H9 (cell line): ENCODE results near the gene MYEF2. TPM values are rescaled to one million over a fixed set of nuclear protein-coding genes. Genes with fewer than 3 reads are reported as not detected.

ENCODE experiments used
- DNase-seq: peaks from one replicate; pipeline ENCODE4 v3.0.0-alpha.2; 2017
- H2AFZ ChIP-seq: one replicate; pipeline ENCODE4 v1.6.1; 2013; ENCODE audit warnings: mild to moderate bottlenecking, low read length, control low read depth, moderate library complexity
- H2AK5ac ChIP-seq: 2 replicates; pipeline ENCODE4 v1.6.1; 2013; ENCODE audit warnings: low read length, control low read depth, mixed read lengths; ENCODE audit not compliant: insufficient read length
- H2BK120ac ChIP-seq: one replicate; pipeline ENCODE4 v1.6.1; 2013; ENCODE audit warnings: low read depth, mild to moderate bottlenecking, low read length, control low read depth, inconsistent platforms; ENCODE audit not compliant: poor library complexity, severe bottlenecking
- H2BK12ac ChIP-seq: 2 replicates; pipeline ENCODE4 v1.6.1; 2013; ENCODE audit warnings: low read length, control low read depth, mixed read lengths, low read depth; ENCODE audit not compliant: insufficient read length
- H2BK15ac ChIP-seq: 2 replicates; pipeline ENCODE4 v1.6.1; 2013; ENCODE audit warnings: low read depth, low read length, control low read depth
- H2BK20ac ChIP-seq: one replicate; pipeline ENCODE4 v1.6.1; 2013; ENCODE audit warnings: low read depth, mild to moderate bottlenecking, low read length, control low read depth, inconsistent platforms; ENCODE audit not compliant: poor library complexity, severe bottlenecking
- H2BK5ac ChIP-seq: 2 replicates; pipeline ENCODE4 v1.6.1; 2013; ENCODE audit warnings: low read length, control low read depth, mixed read lengths; ENCODE audit not compliant: insufficient read length
- H3K14ac ChIP-seq: 2 replicates; pipeline ENCODE4 v1.6.1; 2013; ENCODE audit warnings: low read length, control low read depth; ENCODE audit not compliant: insufficient read depth
- H3K18ac ChIP-seq: 2 replicates; pipeline ENCODE4 v1.6.1; 2013; ENCODE audit warnings: low read depth, mild to moderate bottlenecking, mixed read lengths, low read length, control low read depth; ENCODE audit not compliant: insufficient read length
- H3K23ac ChIP-seq: 2 replicates; pipeline ENCODE4 v1.6.1; 2013; ENCODE audit warnings: low read length, control low read depth, mixed read lengths, low read depth; ENCODE audit not compliant: insufficient read length
- H3K23me2 ChIP-seq: 2 replicates; pipeline ENCODE4 v1.6.1; 2013; ENCODE audit warnings: low read depth, mild to moderate bottlenecking, mixed read lengths, low read length, control low read depth; ENCODE audit not compliant: insufficient read length, poor library complexity, severe bottlenecking
- H3K27ac ChIP-seq: 2 replicates; pipeline ENCODE4 v1.5.1; 2013; ENCODE audit warnings: low read length, control low read depth, mixed read lengths, low read depth; ENCODE audit not compliant: insufficient read length
- H3K27me3 ChIP-seq: 2 replicates; pipeline ENCODE4 v1.6.1; 2013; ENCODE audit warnings: low read length, control low read depth, inconsistent platforms; ENCODE audit not compliant: insufficient read depth
- H3K4ac ChIP-seq: 2 replicates; pipeline ENCODE4 v1.6.1; 2013; ENCODE audit warnings: low read depth, mild to moderate bottlenecking, control low read depth, inconsistent platforms, low read length, moderate library complexity
- H3K4me1 ChIP-seq: 2 replicates; pipeline ENCODE4 v1.6.1; 2013; ENCODE audit warnings: low read length, control low read depth, inconsistent platforms; ENCODE audit not compliant: insufficient read depth
- H3K4me2 ChIP-seq: 2 replicates; pipeline ENCODE4 v1.6.1; 2013; ENCODE audit warnings: low read length, control low read depth, mixed read lengths; ENCODE audit not compliant: insufficient read length, insufficient read depth
- H3K56ac ChIP-seq: 2 replicates; pipeline ENCODE4 v1.6.1; 2013; ENCODE audit warnings: low read depth, mild to moderate bottlenecking, mixed read lengths, low read length, control low read depth; ENCODE audit not compliant: insufficient read length
- H3K79me1 ChIP-seq: 2 replicates; pipeline ENCODE4 v1.6.1; 2013; ENCODE audit warnings: low read depth, mild to moderate bottlenecking, moderate library complexity, low read length, control low read depth, inconsistent platforms; ENCODE audit not compliant: insufficient read depth, poor library complexity, severe bottlenecking
- H3K79me2 ChIP-seq: 2 replicates; pipeline ENCODE4 v1.6.1; 2013; ENCODE audit warnings: low read length, control low read depth, inconsistent platforms; ENCODE audit not compliant: insufficient read depth
- H3K9ac ChIP-seq: 2 replicates; pipeline ENCODE4 v1.6.1; 2013; ENCODE audit warnings: low read length, control low read depth, mixed read lengths; ENCODE audit not compliant: insufficient read length; ENCODE audit errors: extremely low read depth
- H3K9me3 ChIP-seq: one replicate; pipeline ENCODE4 v1.6.1; 2013; ENCODE audit warnings: low read depth, low read length, inconsistent platforms; ENCODE audit not compliant: control insufficient read depth
- H3T11ph ChIP-seq: one replicate; pipeline ENCODE4 v1.6.1; 2013; ENCODE audit warnings: mild to moderate bottlenecking, low read length, control low read depth, inconsistent platforms
- H4K20me1 ChIP-seq: one replicate; pipeline ENCODE4 v1.6.1; 2013; ENCODE audit not compliant: control insufficient read depth, insufficient read length, insufficient read depth
- H4K5ac ChIP-seq: 2 replicates; pipeline ENCODE4 v1.6.1; 2013; ENCODE audit warnings: low read depth, mild to moderate bottlenecking, mixed read lengths, low read length, control low read depth; ENCODE audit not compliant: insufficient read length
- H4K8ac ChIP-seq: replicated peaks from 2 replicates; pipeline ENCODE4 v1.6.1; 2013; ENCODE audit warnings: low read length, control low read depth, mixed read lengths, low read depth; ENCODE audit not compliant: insufficient read length
- H4K91ac ChIP-seq: 2 replicates; pipeline ENCODE4 v1.6.1; 2013; ENCODE audit warnings: low read depth, mild to moderate bottlenecking, moderate library complexity, mixed read lengths, low read length, control low read depth; ENCODE audit not compliant: insufficient read length
- H3K27ac Mint-ChIP-seq, 3 experiments: 2 replicates in 2 of 3; 3 replicates in 1 of 3; pipeline ENCODE4 v1.8.0; 2020 to 2021; ENCODE audit warnings: mixed read lengths in 3 of 3, mild to moderate bottlenecking in 1 of 3, moderate library complexity in 1 of 3
- H3K27me3 Mint-ChIP-seq: 2 replicates; pipeline ENCODE4 v1.8.0; 2021; ENCODE audit warnings: low read depth, mild to moderate bottlenecking, moderate library complexity, mixed read lengths
- H3K36me3 Mint-ChIP-seq, 3 experiments: 2 replicates in 2 of 3; 3 replicates in 1 of 3; pipeline ENCODE4 v1.8.0; 2020 to 2021; ENCODE audit warnings: low read depth in 3 of 3, mixed read lengths in 3 of 3; ENCODE audit not compliant: insufficient read depth in 1 of 3
- H3K4me1 Mint-ChIP-seq, 2 experiments: 2 replicates each; pipeline ENCODE4 v1.8.0; 2020; ENCODE audit warnings: mixed read lengths in 2 of 2
- H3K4me3 Mint-ChIP-seq, 2 experiments: 2 replicates in 1 of 2; 3 replicates in 1 of 2; pipeline ENCODE4 v1.8.0; 2020 to 2021; ENCODE audit warnings: mild to moderate bottlenecking in 2 of 2, mixed read lengths in 2 of 2, moderate library complexity in 1 of 2
- H3K9me3 Mint-ChIP-seq, 2 experiments: 2 replicates in 1 of 2; 3 replicates in 1 of 2; pipeline ENCODE4 v1.8.0; 2020; ENCODE audit warnings: mild to moderate bottlenecking in 2 of 2, mixed read lengths in 2 of 2, moderate library complexity in 1 of 2
- WGBS: extraction: QIAGEN DNeasy Blood & Tissue Kit; methylation state at CpG from one replicate; pipeline ENCODE4 v1.1.7; 2013; ENCODE audit warnings: missing lambda C conversion rate, low lambda C conversion rate, mixed read lengths; ENCODE audit not compliant: insufficient read length; ENCODE audit errors: extremely low coverage; 5-methylcytosine and 5-hydroxymethylcytosine counted together
- total RNA-seq: library from RNA; stranded (reverse); gene quantifications from 2 replicates; pipeline ENCODE4 v1.2.1, GENCODE V29; 2021
- TF ChIP-seq, protein P1 (sequence below): fragments of 200-600 bp; sonication (generic); conservative IDR thresholded peaks from 3 replicates; pipeline ENCODE4 v1.8.0; 2021; ENCODE audit warnings: antibody characterized with exemption, mild to moderate bottlenecking

Gene MYEF2
- total RNA-seq, 1 experiment from 2014 or later: 85.2 TPM

GRCh38 chr15:48221261-48221660, 43.2 kb upstream of the MYEF2 start:
- no peak overlapping the region for H3K9ac ChIP-seq
- no peaks in the 10 kb centered on the region for H3K9me3 Mint-ChIP-seq
- no peak overlapping the region for H3K23ac ChIP-seq
- no peak overlapping the region for H3K56ac ChIP-seq
- no CpG with 5 or more reads among the region's 1 CpG for WGBS
- H3K14ac ChIP-seq: no peak overlapping the region
- H3K9me3 ChIP-seq: no peaks in the 10 kb centered on the region
- H3T11ph ChIP-seq: no peak overlapping the region
- H3K18ac ChIP-seq: no peak overlapping the region
- H2BK5ac ChIP-seq: no peak overlapping the region
- peaks cover 0 to 4% of the 10 kb centered on the region in 2 experiments; a peak in 1 of 4 replicates for H3K4me1 Mint-ChIP-seq
- TF ChIP-seq, protein P1, sequence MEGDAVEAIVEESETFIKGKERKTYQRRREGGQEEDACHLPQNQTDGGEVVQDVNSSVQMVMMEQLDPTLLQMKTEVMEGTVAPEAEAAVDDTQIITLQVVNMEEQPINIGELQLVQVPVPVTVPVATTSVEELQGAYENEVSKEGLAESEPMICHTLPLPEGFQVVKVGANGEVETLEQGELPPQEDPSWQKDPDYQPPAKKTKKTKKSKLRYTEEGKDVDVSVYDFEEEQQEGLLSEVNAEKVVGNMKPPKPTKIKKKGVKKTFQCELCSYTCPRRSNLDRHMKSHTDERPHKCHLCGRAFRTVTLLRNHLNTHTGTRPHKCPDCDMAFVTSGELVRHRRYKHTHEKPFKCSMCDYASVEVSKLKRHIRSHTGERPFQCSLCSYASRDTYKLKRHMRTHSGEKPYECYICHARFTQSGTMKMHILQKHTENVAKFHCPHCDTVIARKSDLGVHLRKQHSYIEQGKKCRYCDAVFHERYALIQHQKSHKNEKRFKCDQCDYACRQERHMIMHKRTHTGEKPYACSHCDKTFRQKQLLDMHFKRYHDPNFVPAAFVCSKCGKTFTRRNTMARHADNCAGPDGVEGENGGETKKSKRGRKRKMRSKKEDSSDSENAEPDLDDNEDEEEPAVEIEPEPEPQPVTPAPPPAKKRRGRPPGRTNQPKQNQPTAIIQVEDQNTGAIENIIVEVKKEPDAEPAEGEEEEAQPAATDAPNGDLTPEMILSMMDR: no peak
- no peak overlapping the region for H2BK15ac ChIP-seq
- H3K27me3 Mint-ChIP-seq: no peaks in the 10 kb centered on the region; the same call in 1 of the 2 replicates
- no peaks in the 10 kb centered on the region for H3K79me1 ChIP-seq
- H3K4ac ChIP-seq: no peak overlapping the region
- H2BK120ac ChIP-seq: no peak overlapping the region
- DNase-seq: no peak
- H2AFZ ChIP-seq: no peak overlapping the region
- no peak overlapping the region for H4K5ac ChIP-seq
- H3K36me3 Mint-ChIP-seq: no peaks in the 10 kb centered on the region
- H3K27ac Mint-ChIP-seq: no peak overlapping the region
- H2BK20ac ChIP-seq: no peak overlapping the region
- H3K27me3 ChIP-seq: no peaks in the 10 kb centered on the region; the same call in 1 of the 2 replicates
- H3K23me2 ChIP-seq: no peaks in the 10 kb centered on the region
- H4K8ac ChIP-seq: no peak overlapping the region
- H3K4me1 ChIP-seq: no peaks in the 10 kb centered on the region
- H3K79me2 ChIP-seq: no peaks in the 10 kb centered on the region
- H3K27ac ChIP-seq: no peak overlapping the region
- no peak overlapping the region for H3K4me3 Mint-ChIP-seq
- H2BK12ac ChIP-seq: no peak overlapping the region
- H4K20me1 ChIP-seq: no peaks in the 10 kb centered on the region
- no peak overlapping the region for H3K4me2 ChIP-seq
- no peak overlapping the region for H2AK5ac ChIP-seq
- no peak overlapping the region for H4K91ac ChIP-seq
